Epithelial cell of esophagus (primary cell): ENCODE results near the gene RAI2.

Source experiments
- DNase-seq: peaks from one replicate; pipeline ENCODE4 v3.0.0; 2010; ENCODE audit warnings: low read depth
- H3K4me3 ChIP-seq: 2 replicates; pipeline ENCODE4 v1.5.1; 2011; ENCODE audit warnings: mild to moderate bottlenecking, low read length, control low read depth
- CTCF ChIP-seq: IDR thresholded peaks from 2 replicates; pipeline ENCODE4 v1.5.1; 2011; ENCODE audit warnings: low read depth, mild to moderate bottlenecking, low read length, control low read depth, inconsistent platforms; ENCODE audit not compliant: insufficient read depth; ENCODE audit errors: missing control alignments

Gene RAI2

DNA sequence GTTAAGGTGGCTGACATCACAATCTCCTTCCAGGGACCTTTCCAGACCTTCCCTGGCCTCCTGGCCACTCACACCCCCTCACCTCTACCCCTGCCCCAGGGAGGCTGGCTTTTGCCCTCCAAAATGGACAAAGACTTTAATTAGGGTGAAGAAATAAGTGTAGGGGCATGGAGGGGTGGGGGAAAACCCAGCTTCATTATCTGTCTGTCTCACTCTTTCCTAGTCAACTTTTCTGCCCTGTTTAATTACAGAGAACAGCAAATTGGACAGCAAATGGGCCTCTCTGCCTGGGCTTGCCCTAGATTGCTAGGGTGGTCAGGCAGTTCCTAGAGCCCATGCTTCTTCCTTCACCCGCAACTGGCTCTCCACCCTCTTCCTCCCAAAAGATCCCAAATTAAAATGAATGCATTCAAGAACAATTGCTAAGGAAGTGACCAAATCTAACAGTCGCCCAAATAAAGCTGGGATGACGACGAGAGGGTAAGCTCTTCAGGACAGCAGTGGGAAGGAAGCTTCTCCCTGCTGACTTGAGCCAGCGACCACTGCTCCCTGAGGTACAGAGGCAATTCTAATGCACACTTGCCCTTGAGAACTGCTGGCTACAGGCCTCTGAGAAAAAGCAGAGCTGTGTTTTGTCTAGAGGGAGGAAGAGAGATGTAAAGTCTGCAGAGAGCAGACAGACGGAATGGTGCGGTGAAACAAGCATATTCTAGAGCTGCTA is 12.4 kb downstream of the RAI2 start:
- no peak overlapping the region for H3K4me3 ChIP-seq
- no peak for DNase-seq
- TF ChIP-seq CTCF, result no peak

GRCh38 chrX:17846045-17846444 is 15.1 kb downstream of the RAI2 start:
- no peak for TF ChIP-seq CTCF
- no peak overlapping the region for H3K4me3 ChIP-seq
- peak; percentile 39 for DNase-seq

GRCh38 chrX:17844236-17844635 is 16.9 kb downstream of the RAI2 start:
- no peak for TF ChIP-seq CTCF
- H3K4me3 ChIP-seq, result no peak overlapping the region
- no peak for DNase-seq

GRCh38 chrX:17842769-17843525 is 18.2 kb downstream of the RAI2 start:
- DNase-seq, result peak; percentile 41

GRCh38 chrX:17839269-17839668 is 21.8 kb downstream of the RAI2 start:
- no peak for DNase-seq
- no peak overlapping the region for H3K4me3 ChIP-seq
- TF ChIP-seq CTCF, result no peak

More at GRCh38 chrX:17842769-17843525, 18.2 kb downstream of the RAI2 start:
- no peak for TF ChIP-seq CTCF
- no peak overlapping the region for H3K4me3 ChIP-seq

- DNase-seq, result no peak
- TF ChIP-seq CTCF, result no peak
- no peak overlapping the region for H3K4me3 ChIP-seq
These were observed 24.3 kb downstream of the RAI2 start for GRCh38 chrX:17836830-17837229.
